SK-N-SH (cell line): ENCODE data around the gene MALAT1. TPM values are rescaled to one million over a fixed set of nuclear protein-coding genes. Genes with fewer than 3 reads are reported as not detected.

Experiments used
- CTCF ChIA-PET: fragments of 300-600, 350-600 bp; formaldehyde crosslinking; extraction: SDS; loops from one replicate; lab custom pipeline; 2021; lab: Yijun Ruan, JAX
- POLR2A ChIA-PET: fragments of 350-600 bp; sonication (Branson Sonifier 250); formaldehyde crosslinking; extraction: SDS; loops from one replicate; lab custom pipeline; 2020; ENCODE audit warnings: antibody characterized with exemption, inconsistent platforms; lab: Yijun Ruan, JAX
- DNase-seq: peaks from one replicate; pipeline ENCODE4 v3.0.0; 2012
- H2AFZ ChIP-seq: fragments of 200-600 bp; sonication (generic); 2 replicates; pipeline ENCODE4 v1.8.1; 2016; ENCODE audit warnings: antibody characterized with exemption, mild to moderate bottlenecking, low read depth
- H3F3A ChIP-seq: fragments of 200-600 bp; sonication (generic); replicated peaks from 2 replicates; pipeline ENCODE3; 2016; ENCODE audit warnings: antibody characterized with exemption, mild to moderate bottlenecking; ENCODE audit not compliant: insufficient read depth
- H3K27ac ChIP-seq, 2 experiments: fragments of 200-500 bp in 1 of 2; fragments of 200-600 bp in 1 of 2; sonication (Bioruptor generic) in 1 of 2; sonication (generic), shearing (Covaris generic) in 1 of 2; 2 replicates each; pipeline versions ENCODE4 v1.5.1 to v1.6.1; 2014 to 2016; ENCODE audit warnings: low read depth in 2 of 2, inconsistent platforms in 1 of 2, low read length in 1 of 2, mild to moderate bottlenecking in 1 of 2, mixed read lengths in 1 of 2
- H3K27me3 ChIP-seq: fragments of 200-600 bp; sonication (generic), shearing (Covaris generic); 2 replicates; pipeline ENCODE4 v1.6.1; 2016; ENCODE audit warnings: mixed run types; ENCODE audit not compliant: insufficient read depth
- H3K36me3 ChIP-seq, 2 experiments: fragments of 200-500 bp in 1 of 2; fragments of 200-600 bp in 1 of 2; sonication (Bioruptor generic) in 1 of 2; sonication (generic) in 1 of 2; replicated peaks in 1 of 2; 2 replicates each; pipeline versions ENCODE3 to v1.5.1; 2014 to 2016; ENCODE audit warnings: low read length in 1 of 2, mild to moderate bottlenecking in 1 of 2; ENCODE audit not compliant: insufficient read depth in 2 of 2, control insufficient read depth in 1 of 2
- H3K4me1 ChIP-seq, 2 experiments: fragments of 200-500 bp in 1 of 2; fragments of 200-600 bp in 1 of 2; sonication (Bioruptor generic) in 1 of 2; sonication (generic), shearing (Covaris generic) in 1 of 2; 2 replicates each; pipeline versions ENCODE4 v1.5.1 to v1.6.1; 2014 to 2016; ENCODE audit warnings: low read depth in 1 of 2, low read length in 1 of 2, mixed run types in 1 of 2; ENCODE audit not compliant: insufficient read depth in 2 of 2, control insufficient read depth in 1 of 2
- H3K4me2 ChIP-seq: fragments of 200-600 bp; sonication (generic), shearing (Covaris generic); 2 replicates; pipeline ENCODE4 v1.6.1; 2017; ENCODE audit warnings: mixed run types
- H3K4me3 ChIP-seq, 2 experiments: fragments of 200-500 bp in 1 of 2; fragments of 200-600 bp in 1 of 2; sonication (Bioruptor generic) in 1 of 2; sonication (generic), shearing (Covaris generic) in 1 of 2; 2 replicates each; pipeline versions ENCODE4 v1.5.1 to v1.8.1; 2014 to 2016; ENCODE audit warnings: low read depth in 2 of 2, inconsistent platforms in 1 of 2, low read length in 1 of 2, mild to moderate bottlenecking in 1 of 2, mixed read lengths in 1 of 2, moderate library complexity in 1 of 2
- H3K79me2 ChIP-seq: fragments of 200-600 bp; sonication (generic); 2 replicates; pipeline ENCODE4 v1.8.1; 2017; ENCODE audit warnings: mild to moderate bottlenecking; ENCODE audit not compliant: insufficient read depth
- H3K9ac ChIP-seq: fragments of 200-600 bp; sonication (generic); 2 replicates; pipeline ENCODE4 v1.6.1; 2017; ENCODE audit warnings: mixed run types
- H3K9me2 ChIP-seq: fragments of 200-600 bp; sonication (generic); 2 replicates; pipeline ENCODE4 v1.6.1; 2017; ENCODE audit warnings: mixed run types
- H3K9me3 ChIP-seq: fragments of 200-600 bp; sonication (generic); 2 replicates; pipeline ENCODE4 v1.6.1; 2017; ENCODE audit warnings: mixed run types, mild to moderate bottlenecking, moderate library complexity
- H4K20me1 ChIP-seq: fragments of 200-600 bp; sonication (generic); 2 replicates; pipeline ENCODE4 v1.6.1; 2017; ENCODE audit warnings: mild to moderate bottlenecking, mixed run types; ENCODE audit not compliant: insufficient read depth
- ELF1 ChIP-seq: IDR thresholded peaks from 2 replicates; pipeline ENCODE4 v1.4.0; 2012
- EP300 ChIP-seq, 2 experiments: IDR thresholded peaks; 2 replicates each; pipeline versions ENCODE4 v1.4.0 to v1.6.1; 2012; ENCODE audit warnings: borderline replicate concordance in 1 of 2, low read depth in 1 of 2, low read length in 1 of 2
- EZH2phosphoT487 ChIP-seq: fragments of 200-600 bp; sonication (generic); IDR thresholded peaks from 2 replicates; pipeline ENCODE4 v1.6.1; 2017; ENCODE audit warnings: low read depth, mixed run types, mild to moderate bottlenecking, antibody characterized with exemption, moderate library complexity, borderline replicate concordance
- FOXJ3 ChIP-seq: sonication (generic); formaldehyde crosslinking; IDR thresholded peaks from 2 replicates; pipeline ENCODE4 v1.5.1; 2020; ENCODE audit warnings: mild to moderate bottlenecking, missing genetic modification reagents
- GATA2 ChIP-seq: sonication (generic); formaldehyde crosslinking; IDR thresholded peaks from 2 replicates; pipeline ENCODE4 v1.5.0; 2020; ENCODE audit warnings: mild to moderate bottlenecking, missing genetic modification reagents
- JUND ChIP-seq: IDR thresholded peaks from 2 replicates; pipeline ENCODE4 v1.4.0; 2012
- MXI1 ChIP-seq: IDR thresholded peaks from 2 replicates; pipeline ENCODE4 v1.6.1; 2012; ENCODE audit warnings: mild to moderate bottlenecking, low read depth, low read length, improper control_type of control experiment
- NFIC ChIP-seq: IDR thresholded peaks from 2 replicates; pipeline ENCODE4 v1.4.0; 2012; ENCODE audit warnings: borderline replicate concordance
- NRF1 ChIP-seq: IDR thresholded peaks from 2 replicates; pipeline ENCODE4 v1.6.1; 2012; ENCODE audit warnings: low read depth, mild to moderate bottlenecking, low read length
- POLR2AphosphoS5 ChIP-seq: IDR thresholded peaks from 2 replicates; pipeline ENCODE4 v1.6.1; 2012; ENCODE audit warnings: low read depth, low read length
- RAD21 ChIP-seq: IDR thresholded peaks from 2 replicates; pipeline ENCODE4 v1.6.1; 2012; ENCODE audit warnings: mild to moderate bottlenecking, low read length
- RCOR1 ChIP-seq: fragments of 150-350 bp; IDR thresholded peaks from 2 replicates; pipeline ENCODE4 v1.6.1; 2017; ENCODE audit warnings: antibody characterized with exemption, low read length
- RFX5 ChIP-seq: IDR thresholded peaks from 2 replicates; pipeline ENCODE4 v1.6.1; 2012; ENCODE audit warnings: mild to moderate bottlenecking, improper control_type of control experiment, low read length
- RXRA ChIP-seq: IDR thresholded peaks from 2 replicates; pipeline ENCODE4 v1.4.0; 2012; ENCODE audit warnings: low read depth, mild to moderate bottlenecking, borderline replicate concordance
- SIN3A ChIP-seq: IDR thresholded peaks from 2 replicates; pipeline ENCODE4 v1.6.1; 2012; ENCODE audit warnings: low read depth, mild to moderate bottlenecking, low read length, moderate library complexity, borderline replicate concordance
- SMC3 ChIP-seq: IDR thresholded peaks from 2 replicates; pipeline ENCODE4 v1.6.1; 2012; ENCODE audit warnings: low read depth, low read length, improper control_type of control experiment
- TAF1 ChIP-seq: IDR thresholded peaks from 2 replicates; pipeline ENCODE4 v1.6.1; 2012; ENCODE audit warnings: low read depth, mild to moderate bottlenecking, low read length, moderate library complexity, borderline replicate concordance
- TCF12 ChIP-seq: IDR thresholded peaks from 2 replicates; pipeline ENCODE4 v1.4.0; 2012
- TEAD4 ChIP-seq: IDR thresholded peaks from 2 replicates; pipeline ENCODE4 v1.4.0; 2012; ENCODE audit warnings: mild to moderate bottlenecking, borderline replicate concordance; ENCODE audit not compliant: insufficient read depth
- YY1 ChIP-seq: IDR thresholded peaks from 2 replicates; pipeline ENCODE4 v1.4.0; 2012; ENCODE audit warnings: low read depth, mild to moderate bottlenecking
- WGBS: methylation state at CpG from one replicate; pipeline ENCODE4 v1.1.6; 2017; ENCODE audit warnings: low lambda C conversion rate; 5-methylcytosine and 5-hydroxymethylcytosine counted together
- polyA plus RNA-seq, 3 experiments: library from polyadenylated mRNA; depleted of rRNA; stranded (reverse); fragments of >200 nt; gene quantifications; 2 replicates each; pipeline ENCODE4 v1.2.3, GENCODE V29; 2012
- TF ChIP-seq, protein P1 (sequence below): fragments of 150-350 bp; IDR thresholded peaks from 2 replicates; pipeline ENCODE4 v1.6.1; 2016; ENCODE audit warnings: mild to moderate bottlenecking, low read depth, low read length
- TF ChIP-seq, protein P2 (sequence below): fragments of 150-350 bp; IDR thresholded peaks from 2 replicates; pipeline ENCODE4 v1.6.1; 2017; ENCODE audit warnings: antibody characterized with exemption, low read length, low read depth, borderline replicate concordance
- TF ChIP-seq, protein P3 (sequence below): IDR thresholded peaks from 2 replicates; pipeline ENCODE4 v1.4.0; 2012; ENCODE audit warnings: low read depth, borderline replicate concordance
- TF ChIP-seq, protein P4 (sequence below): IDR thresholded peaks from 2 replicates; pipeline ENCODE4 v1.4.0; 2012; ENCODE audit warnings: low read depth
- TF ChIP-seq, protein P5 (sequence below): IDR thresholded peaks from 2 replicates; pipeline ENCODE4; 2012

MALAT1 gene
- polyA plus RNA-seq, 1 of the 3 experiments (the other 2 are of a cell fraction) = 285 TPM

DNA sequence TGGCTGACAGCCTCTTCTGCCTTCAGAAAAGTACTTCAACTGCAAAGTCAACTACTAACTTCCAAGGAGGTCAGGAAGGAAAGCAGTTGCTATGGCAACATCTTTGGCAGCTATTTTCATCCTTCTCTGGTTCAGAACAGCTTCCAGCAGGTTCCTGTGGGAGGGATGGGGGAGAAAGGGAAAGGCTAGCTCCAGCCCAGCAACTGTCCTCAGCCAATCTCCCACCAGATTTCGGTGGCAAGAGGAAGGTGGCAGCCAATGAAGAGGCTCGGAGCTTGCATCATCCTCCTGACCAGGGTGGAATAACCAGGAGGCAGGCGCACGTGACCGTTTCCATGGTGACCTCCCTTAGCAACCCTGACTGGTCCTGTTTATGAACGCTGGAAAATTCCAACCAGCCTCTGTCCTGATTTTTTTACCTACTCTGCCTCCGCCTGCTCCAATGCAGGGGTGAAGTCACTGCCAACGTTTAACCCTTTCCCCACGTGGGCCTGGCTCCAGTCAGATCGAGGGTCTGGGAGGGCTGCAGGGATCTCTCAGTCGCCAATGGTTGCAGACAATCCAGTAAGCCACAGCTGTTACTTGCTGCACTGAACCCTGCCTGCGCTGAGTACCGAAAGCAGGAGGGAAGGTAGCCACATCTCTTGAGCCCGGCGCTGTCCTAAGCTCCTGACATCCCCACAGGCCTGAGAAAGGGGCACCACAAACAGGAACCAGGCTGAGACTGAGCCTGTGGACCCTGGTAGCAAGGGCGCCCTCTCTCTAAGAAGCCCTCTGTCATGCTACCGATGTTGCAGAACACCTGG is 11.2 kb upstream of the MALAT1 start:
- Histone ChIP-seq H3F3A (peaks cover 73% of the 10 kb centered on the region), H3K9me2 (no peaks in the 10 kb centered on the region), H3K9ac (peak overlapping the region; percentile 95), H3K4me2 (peak overlapping the region; percentile 83), H3K9me3 (no peaks in the 10 kb centered on the region), H2AFZ (no peak overlapping the region), H3K36me3 (no peaks in the 10 kb centered on the region), H3K27ac (peak overlapping the region; percentile 100), H3K27me3 (no peaks in the 10 kb centered on the region), H3K4me1 (peaks cover 71 to 72% of the 10 kb centered on the region in 2 experiments), H3K79me2 (peaks cover 80% of the 10 kb centered on the region), H4K20me1 (no peaks in the 10 kb centered on the region), H3K4me3 (peak overlapping the region; percentile 25 to 50)
- 3% methylated on average over 14 of the region's 17 CpGs for WGBS
- ChIA-PET POLR2A (interaction anchor here (0.6 to 26.8 kb wide), 7 partner anchors 12 to 1303 kb away, joined by 3 to 1027 read pairs (median 5); partner anchors contain the start of genes MALAT1 and NEAT1), CTCF (interaction anchor here (0.9 to 8.3 kb wide), 7 partner anchors 10 to 106 kb away, joined by 3 to 58 read pairs (median 4); partner anchors contain the start of gene MALAT1)
- TF ChIP-seq TEAD4 (no peak), SIN3A (peak; percentile 30; the same call in 1 of the 2 replicates), POLR2AphosphoS5 (no peak; the same call in 1 of the 2 replicates), ELF1 (no peak), FOXJ3 (no peak), YY1 (peak; percentile 79; the same call in 1 of the 2 replicates), JUND (no peak; the same call in 1 of the 2 replicates), NRF1 (no peak), EZH2phosphoT487 (no peak), RAD21 (peak; percentile 40), TAF1 (peak; percentile 32; the same call in 1 of the 2 replicates), EP300 (IDR thresholded peaks at IDR 0.05; ENCODE audit: borderline replicate concordance in 1 of 2, low read depth in 1 of 2, low read length in 1 of 2) (peak; percentile 79 to 90), GATA2 (CRISPR knock-in tag) (no peak), NFIC (peak; percentile 29; the same call in 1 of the 2 replicates), RXRA (no peak; the same call in 1 of the 2 replicates), MXI1 (peak; percentile 96), RCOR1 (peak; percentile 68), RFX5 (peak; percentile 95), SMC3 (peak; percentile 14; the same call in 1 of the 2 replicates), TCF12 (peak; percentile 53; the same call in 1 of the 2 replicates)
- TF ChIP-seq, protein P1, sequence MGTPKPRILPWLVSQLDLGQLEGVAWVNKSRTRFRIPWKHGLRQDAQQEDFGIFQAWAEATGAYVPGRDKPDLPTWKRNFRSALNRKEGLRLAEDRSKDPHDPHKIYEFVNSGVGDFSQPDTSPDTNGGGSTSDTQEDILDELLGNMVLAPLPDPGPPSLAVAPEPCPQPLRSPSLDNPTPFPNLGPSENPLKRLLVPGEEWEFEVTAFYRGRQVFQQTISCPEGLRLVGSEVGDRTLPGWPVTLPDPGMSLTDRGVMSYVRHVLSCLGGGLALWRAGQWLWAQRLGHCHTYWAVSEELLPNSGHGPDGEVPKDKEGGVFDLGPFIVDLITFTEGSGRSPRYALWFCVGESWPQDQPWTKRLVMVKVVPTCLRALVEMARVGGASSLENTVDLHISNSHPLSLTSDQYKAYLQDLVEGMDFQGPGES = 0 out of 2 replicates have a peak, but pooled peaks have one; percentile 49
- TF ChIP-seq, protein P2, sequence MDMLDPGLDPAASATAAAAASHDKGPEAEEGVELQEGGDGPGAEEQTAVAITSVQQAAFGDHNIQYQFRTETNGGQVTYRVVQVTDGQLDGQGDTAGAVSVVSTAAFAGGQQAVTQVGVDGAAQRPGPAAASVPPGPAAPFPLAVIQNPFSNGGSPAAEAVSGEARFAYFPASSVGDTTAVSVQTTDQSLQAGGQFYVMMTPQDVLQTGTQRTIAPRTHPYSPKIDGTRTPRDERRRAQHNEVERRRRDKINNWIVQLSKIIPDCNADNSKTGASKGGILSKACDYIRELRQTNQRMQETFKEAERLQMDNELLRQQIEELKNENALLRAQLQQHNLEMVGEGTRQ = peak; percentile 89
- TF ChIP-seq, protein P3, sequence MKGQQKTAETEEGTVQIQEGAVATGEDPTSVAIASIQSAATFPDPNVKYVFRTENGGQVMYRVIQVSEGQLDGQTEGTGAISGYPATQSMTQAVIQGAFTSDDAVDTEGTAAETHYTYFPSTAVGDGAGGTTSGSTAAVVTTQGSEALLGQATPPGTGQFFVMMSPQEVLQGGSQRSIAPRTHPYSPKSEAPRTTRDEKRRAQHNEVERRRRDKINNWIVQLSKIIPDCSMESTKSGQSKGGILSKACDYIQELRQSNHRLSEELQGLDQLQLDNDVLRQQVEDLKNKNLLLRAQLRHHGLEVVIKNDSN = peak; percentile 98
- TF ChIP-seq, protein P4, sequence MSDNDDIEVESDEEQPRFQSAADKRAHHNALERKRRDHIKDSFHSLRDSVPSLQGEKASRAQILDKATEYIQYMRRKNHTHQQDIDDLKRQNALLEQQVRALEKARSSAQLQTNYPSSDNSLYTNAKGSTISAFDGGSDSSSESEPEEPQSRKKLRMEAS = peak; percentile 85
- TF ChIP-seq, protein P5, sequence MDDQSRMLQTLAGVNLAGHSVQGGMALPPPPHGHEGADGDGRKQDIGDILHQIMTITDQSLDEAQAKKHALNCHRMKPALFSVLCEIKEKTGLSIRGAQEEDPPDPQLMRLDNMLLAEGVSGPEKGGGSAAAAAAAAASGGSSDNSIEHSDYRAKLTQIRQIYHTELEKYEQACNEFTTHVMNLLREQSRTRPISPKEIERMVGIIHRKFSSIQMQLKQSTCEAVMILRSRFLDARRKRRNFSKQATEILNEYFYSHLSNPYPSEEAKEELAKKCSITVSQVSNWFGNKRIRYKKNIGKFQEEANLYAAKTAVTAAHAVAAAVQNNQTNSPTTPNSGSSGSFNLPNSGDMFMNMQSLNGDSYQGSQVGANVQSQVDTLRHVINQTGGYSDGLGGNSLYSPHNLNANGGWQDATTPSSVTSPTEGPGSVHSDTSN = peak; percentile 10; the same call in 1 of the 2 replicates
- DNase-seq = peak; percentile 90
